Mammary epithelial cell (primary cell): Measurements from ENCODE around the gene PTPRH.

Experiments
- CTCF ChIP-seq, 2 donors: IDR thresholded peaks in 1 of 2; conservative IDR thresholded peaks in 1 of 2; 2 replicates each; pipeline ENCODE4 v1.5.1; 2011 to 2012; ENCODE audit warnings: inconsistent platforms in 2 of 2, low read length in 2 of 2, mild to moderate bottlenecking in 2 of 2, control low read depth in 1 of 2, low read depth in 1 of 2; ENCODE audit not compliant: insufficient read depth in 1 of 2; ENCODE audit errors: extremely low read depth in 1 of 2
- EZH2 ChIP-seq: IDR thresholded peaks from 2 replicates; pipeline ENCODE4 v1.6.1; 2012; ENCODE audit warnings: low read length, inconsistent platforms, borderline replicate concordance

GRCh38 chr19:55213547-55213946, 4.2 kb upstream of the PTPRH start:
- no peak for TF ChIP-seq CTCF (conservative IDR thresholded peaks at IDR 0.05 in 1 of 2, IDR thresholded peaks at IDR 0.05 in 1 of 2; ENCODE audit: extremely low read depth in 1 of 2, insufficient read depth in 1 of 2, low read depth in 1 of 2, low read length in 2 of 2)
- TF ChIP-seq EZH2, result no peak
